ENCODE data around the gene AHCYL2. TPM values are rescaled to one million over a fixed set of nuclear protein-coding genes. Genes with fewer than 3 reads are reported as not detected.
"Not testable (repeated sequence)": the region's sequence is repeated elsewhere in the genome, so short reads cannot be mapped to it uniquely, and the experiment has no call there.

Gene AHCYL2
- total RNA-seq, 2 experiments from 2014 or later: 5.0 to 8.7 TPM

DNA sequence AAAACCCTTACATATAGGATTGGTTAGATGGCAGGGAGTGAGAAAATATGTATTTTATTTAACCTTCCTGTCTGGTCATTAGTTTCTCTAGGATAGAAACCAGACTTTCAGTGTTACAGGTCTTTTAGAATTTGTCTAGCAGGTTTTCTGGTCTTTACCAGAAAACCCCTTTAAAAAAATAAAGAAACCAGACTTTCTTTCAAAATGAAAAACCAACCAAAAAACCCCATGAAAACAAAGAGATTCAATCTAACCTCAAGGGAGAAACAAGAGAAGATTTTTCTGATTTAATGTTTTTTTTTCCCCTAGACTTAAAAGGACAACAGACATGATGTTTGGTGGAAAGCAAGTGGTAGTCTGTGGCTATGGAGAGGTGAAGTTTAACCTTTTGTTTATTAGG, 180.7 kb downstream of the AHCYL2 start:
- POLR2A ChIA-PET: no interaction called here

GRCh38 chr7:129410238-129410637, 185.4 kb downstream of the AHCYL2 start:
- H3K9me2 ChIP-seq (ENCODE audit: insufficient read depth, low read length); H3K9me3 ChIP-seq (ENCODE audit: low read length); H3K4me1 ChIP-seq (ENCODE audit: insufficient read depth, low read length, poor library complexity, severe bottlenecking); H2AFZ ChIP-seq (ENCODE audit: low read length); DNase-seq (ENCODE audit: low spot score); BruUV-seq (replicated peaks); H4K20me1 ChIP-seq (ENCODE audit: insufficient read depth, low read length); intact Hi-C loops (cut with micrococcal nuclease; ENCODE audit: unreplicated experiment); CTCF ChIA-PET (ENCODE audit: unreplicated experiment); H3K4me2 ChIP-seq (ENCODE audit: low read length); H3K4me3 ChIP-seq (ENCODE audit: low read depth, low read length, poor library complexity, severe bottlenecking); H3K36me3 ChIP-seq (ENCODE audit: insufficient read depth, low read length); H3K27ac ChIP-seq (ENCODE audit: low read depth, low read length, poor library complexity, severe bottlenecking); H3K79me2 ChIP-seq (ENCODE audit: insufficient read depth, low read depth, low read length): not testable (repeated sequence)
- POLR2A ChIA-PET: interaction anchor here (0.7 kb wide), 1 partner anchor 14 kb away, joined by 3 read pairs; no protein-coding TSS in a partner anchor

More for the DNA sequence above, 180.7 kb downstream of the AHCYL2 start:
- no peak for DNase-seq (ENCODE audit: low spot score)
- H3K4me2 ChIP-seq (ENCODE audit: low read length): no peak overlapping the region
- no TSS peak for BruUV-seq (replicated peaks)
- no peak for TF ChIP-seq EZH2phosphoT487 (IDR thresholded peaks at IDR 0.05; ENCODE audit: borderline replicate concordance, low read depth, low read length)
- TF ChIP-seq, protein P1, sequence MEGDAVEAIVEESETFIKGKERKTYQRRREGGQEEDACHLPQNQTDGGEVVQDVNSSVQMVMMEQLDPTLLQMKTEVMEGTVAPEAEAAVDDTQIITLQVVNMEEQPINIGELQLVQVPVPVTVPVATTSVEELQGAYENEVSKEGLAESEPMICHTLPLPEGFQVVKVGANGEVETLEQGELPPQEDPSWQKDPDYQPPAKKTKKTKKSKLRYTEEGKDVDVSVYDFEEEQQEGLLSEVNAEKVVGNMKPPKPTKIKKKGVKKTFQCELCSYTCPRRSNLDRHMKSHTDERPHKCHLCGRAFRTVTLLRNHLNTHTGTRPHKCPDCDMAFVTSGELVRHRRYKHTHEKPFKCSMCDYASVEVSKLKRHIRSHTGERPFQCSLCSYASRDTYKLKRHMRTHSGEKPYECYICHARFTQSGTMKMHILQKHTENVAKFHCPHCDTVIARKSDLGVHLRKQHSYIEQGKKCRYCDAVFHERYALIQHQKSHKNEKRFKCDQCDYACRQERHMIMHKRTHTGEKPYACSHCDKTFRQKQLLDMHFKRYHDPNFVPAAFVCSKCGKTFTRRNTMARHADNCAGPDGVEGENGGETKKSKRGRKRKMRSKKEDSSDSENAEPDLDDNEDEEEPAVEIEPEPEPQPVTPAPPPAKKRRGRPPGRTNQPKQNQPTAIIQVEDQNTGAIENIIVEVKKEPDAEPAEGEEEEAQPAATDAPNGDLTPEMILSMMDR (conservative IDR thresholded peaks at IDR 0.05; ENCODE audit: low read length): no peak
- no peaks in the 10 kb centered on the region for H4K20me1 ChIP-seq (ENCODE audit: insufficient read depth, low read length)
- H3K4me3 ChIP-seq (ENCODE audit: low read depth, low read length, poor library complexity, severe bottlenecking): no peak overlapping the region
- no peak overlapping the region for H2AFZ ChIP-seq (ENCODE audit: low read length)
- H3K9me2 ChIP-seq (ENCODE audit: insufficient read depth, low read length): no peaks in the 10 kb centered on the region
- H3K9me3 ChIP-seq (ENCODE audit: low read length): no peaks in the 10 kb centered on the region
- no peak overlapping the region for H3K27ac ChIP-seq (ENCODE audit: low read depth, low read length, poor library complexity, severe bottlenecking)
- CTCF ChIA-PET (ENCODE audit: unreplicated experiment): no interaction called here
- H3K4me1 ChIP-seq (ENCODE audit: insufficient read depth, low read length, poor library complexity, severe bottlenecking): no peaks in the 10 kb centered on the region
- H3K36me3 ChIP-seq (ENCODE audit: insufficient read depth, low read length): no peaks in the 10 kb centered on the region
- no peaks in the 10 kb centered on the region for H3K79me2 ChIP-seq (ENCODE audit: insufficient read depth, low read depth, low read length)
- intact Hi-C loops (cut with micrococcal nuclease; ENCODE audit: unreplicated experiment): no loop called here

GRCh38 chr7:129412501-129412900, 187.7 kb downstream of the AHCYL2 start:
- TF ChIP-seq, protein P1 (conservative IDR thresholded peaks at IDR 0.05; ENCODE audit: low read length): no peak
- no peak for TF ChIP-seq EZH2phosphoT487 (IDR thresholded peaks at IDR 0.05; ENCODE audit: borderline replicate concordance, low read depth, low read length)
- no peaks in the 10 kb centered on the region for H4K20me1 ChIP-seq (ENCODE audit: insufficient read depth, low read length)
- no peak overlapping the region for H2AFZ ChIP-seq (ENCODE audit: low read length)
- H3K36me3 ChIP-seq (ENCODE audit: insufficient read depth, low read length): no peaks in the 10 kb centered on the region
- intact Hi-C loops (cut with micrococcal nuclease; ENCODE audit: unreplicated experiment): no loop called here
- H3K4me3 ChIP-seq (ENCODE audit: low read depth, low read length, poor library complexity, severe bottlenecking): no peak overlapping the region
- no peaks in the 10 kb centered on the region for H3K9me2 ChIP-seq (ENCODE audit: insufficient read depth, low read length)
- H3K4me2 ChIP-seq (ENCODE audit: low read length): no peak overlapping the region
- CTCF ChIA-PET (ENCODE audit: unreplicated experiment): no interaction called here
- no TSS peak for BruUV-seq (replicated peaks)
- H3K4me1 ChIP-seq (ENCODE audit: insufficient read depth, low read length, poor library complexity, severe bottlenecking): no peaks in the 10 kb centered on the region
- no peak for DNase-seq (ENCODE audit: low spot score)
- H3K79me2 ChIP-seq (ENCODE audit: insufficient read depth, low read depth, low read length): no peaks in the 10 kb centered on the region
- H3K9me3 ChIP-seq (ENCODE audit: low read length): no peaks in the 10 kb centered on the region
- POLR2A ChIA-PET: interaction anchor here (0.7 kb wide), 3 partner anchors 55 to 657 kb away, joined by 3 to 5 read pairs (median 4); no protein-coding TSS in a partner anchor
- no peak overlapping the region for H3K27ac ChIP-seq (ENCODE audit: low read depth, low read length, poor library complexity, severe bottlenecking)

Measured in OCI-LY7 (cell line).